Neural cell (in vitro differentiated cells): ENCODE data around the gene STYK1. TPM values are rescaled to one million over a fixed set of nuclear protein-coding genes. Genes with fewer than 3 reads are reported as not detected.
A peak's percentile ranks its signal among the peaks of the same experiment; 100 is the strongest.

Source experiments
- H2AFZ ChIP-seq: fragments of 200-600, 300-800 bp; sonication (generic), shearing (Covaris generic); 2 replicates; pipeline ENCODE4 v1.6.0; 2014; ENCODE audit warnings: low read depth, mild to moderate bottlenecking, antibody characterized with exemption, low read length, moderate library complexity
- H3F3A ChIP-seq: fragments of 200-600 bp; shearing (Covaris generic); 2 replicates; pipeline ENCODE4 v1.6.1; 2016; ENCODE audit warnings: mild to moderate bottlenecking, moderate library complexity, mixed read lengths, antibody characterized with exemption, low read length; ENCODE audit not compliant: insufficient read depth, poor library complexity, severe bottlenecking
- H3K27ac ChIP-seq: fragments of 200-600, 300-800 bp; sonication (generic), shearing (Covaris generic); 2 replicates; pipeline ENCODE4 v1.5.1; 2014; ENCODE audit warnings: mild to moderate bottlenecking, low read length, moderate library complexity
- H3K27me3 ChIP-seq: fragments of 300-800, 200-600 bp; sonication (generic), shearing (Covaris generic); 2 replicates; pipeline ENCODE4 v1.6.0; 2014; ENCODE audit warnings: mild to moderate bottlenecking, low read depth, low read length, moderate library complexity; ENCODE audit not compliant: insufficient read depth
- H3K36me3 ChIP-seq: fragments of 300-800, 200-600 bp; sonication (generic), shearing (Covaris generic); 2 replicates; pipeline ENCODE4 v1.5.1; 2014; ENCODE audit warnings: mild to moderate bottlenecking, antibody characterized with exemption, low read length, moderate library complexity; ENCODE audit not compliant: insufficient read depth
- H3K4me2 ChIP-seq: fragments of 300-800, 200-600 bp; sonication (generic), shearing (Covaris generic); 2 replicates; pipeline ENCODE4 v1.6.0; 2014; ENCODE audit warnings: mild to moderate bottlenecking, low read length
- H3K4me3 ChIP-seq: fragments of 300-800, 200-600 bp; sonication (generic), shearing (Covaris generic); 2 replicates; pipeline ENCODE4 v1.5.1; 2014; ENCODE audit warnings: mild to moderate bottlenecking, low read length, moderate library complexity
- H3K79me2 ChIP-seq: fragments of 200-600 bp; shearing (Covaris generic); replicated peaks from 2 replicates; pipeline ENCODE4 v1.6.0; 2014; ENCODE audit warnings: mild to moderate bottlenecking, low read length, moderate library complexity; ENCODE audit not compliant: insufficient read depth
- H3K9ac ChIP-seq: fragments of 300-800, 200-600 bp; sonication (generic), shearing (Covaris generic); 2 replicates; pipeline ENCODE4 v1.6.1; 2016; ENCODE audit warnings: mild to moderate bottlenecking, low read length, mixed read lengths
- H3K9me2 ChIP-seq: fragments of 200-600 bp; shearing (Covaris generic); 2 replicates; pipeline ENCODE4 v1.6.1; 2016; ENCODE audit warnings: mild to moderate bottlenecking, low read length, mixed read lengths; ENCODE audit not compliant: insufficient read depth
- H3K9me3 ChIP-seq: fragments of 200-600, 300-800 bp; sonication (generic), shearing (Covaris generic); 2 replicates; pipeline ENCODE4 v1.6.1; 2016; ENCODE audit warnings: mild to moderate bottlenecking, mixed run types, low read length, moderate library complexity, mixed read lengths
- H4K20me1 ChIP-seq: fragments of 200-600 bp; shearing (Covaris generic); 2 replicates; pipeline ENCODE4 v1.6.1; 2016; ENCODE audit warnings: mild to moderate bottlenecking, mixed run types; ENCODE audit not compliant: insufficient read depth
- CTCF ChIP-seq: fragments of 450-650 bp; IDR thresholded peaks from 2 replicates; pipeline ENCODE4 v1.5.1; 2014; ENCODE audit warnings: antibody characterized with exemption, mild to moderate bottlenecking, moderate library complexity; ENCODE audit not compliant: poor library complexity, severe bottlenecking
- EP300 ChIP-seq: fragments of 450-650 bp; conservative IDR thresholded peaks from 2 replicates; pipeline ENCODE4 v1.6.1; 2014; ENCODE audit warnings: antibody characterized with exemption, mild to moderate bottlenecking, moderate library complexity; ENCODE audit not compliant: poor library complexity, severe bottlenecking
- EZH2 ChIP-seq: fragments of 200-600, 300-800 bp; shearing (Covaris generic), sonication (generic); IDR thresholded peaks from 2 replicates; pipeline ENCODE4 v1.6.1; 2014; ENCODE audit warnings: antibody characterized with exemption, low read length, borderline replicate concordance, mild to moderate bottlenecking; ENCODE audit not compliant: insufficient read depth, poor library complexity, severe bottlenecking
- MXI1 ChIP-seq: fragments of 450-650 bp; conservative IDR thresholded peaks from 2 replicates; pipeline ENCODE4 v1.6.1; 2014; ENCODE audit warnings: antibody characterized with exemption, mild to moderate bottlenecking; ENCODE audit not compliant: poor library complexity, severe bottlenecking
- POLR2AphosphoS5 ChIP-seq: IDR thresholded peaks from 2 replicates; pipeline ENCODE4 v1.6.1; 2012
- RAD21 ChIP-seq: fragments of 450-650 bp; conservative IDR thresholded peaks from 2 replicates; pipeline ENCODE4 v1.6.1; 2014; ENCODE audit warnings: antibody characterized with exemption, mild to moderate bottlenecking, moderate library complexity
- REST ChIP-seq: IDR thresholded peaks from 2 replicates; pipeline ENCODE4 v1.6.1; 2012; ENCODE audit warnings: borderline replicate concordance
- SMC3 ChIP-seq: fragments of 450-650 bp; conservative IDR thresholded peaks from 2 replicates; pipeline ENCODE4 v1.6.1; 2014; ENCODE audit warnings: antibody characterized with exemption, mild to moderate bottlenecking, moderate library complexity; ENCODE audit not compliant: poor library complexity
- TAF1 ChIP-seq: IDR thresholded peaks from 2 replicates; pipeline ENCODE4 v1.6.1; 2012; ENCODE audit warnings: low read depth
- polyA plus RNA-seq: library from polyadenylated mRNA; depleted of rRNA; stranded (reverse); fragments of >200 nt; gene quantifications from 2 replicates; pipeline ENCODE4 v1.2.3, GENCODE V29; 2014

STYK1 gene
- polyA plus RNA-seq, 1 donor from 2014 or later: 0.24 TPM

GRCh38 chr12:10615532-10615931, 58.3 kb downstream of the STYK1 start:
- Histone ChIP-seq H3K9me2 (no peaks in the 10 kb centered on the region), H3F3A (no peaks in the 10 kb centered on the region), H4K20me1 (no peaks in the 10 kb centered on the region), H3K27ac (no peak overlapping the region), H3K9me3 (no peaks in the 10 kb centered on the region), H3K4me3 (no peak overlapping the region), H3K79me2 (peaks cover 14% of the 10 kb centered on the region), H3K4me2 (no peak overlapping the region), H2AFZ (no peak overlapping the region), H3K36me3 (no peaks in the 10 kb centered on the region), H3K9ac (no peak overlapping the region), H3K27me3 (no peaks in the 10 kb centered on the region)
- TF ChIP-seq EP300 (no peak), CTCF (no peak), EZH2 (no peak), REST (no peak), RAD21 (no peak), MXI1 (no peak), POLR2AphosphoS5 (no peak), SMC3 (no peak), TAF1 (no peak)

- TF ChIP-seq RAD21 (no peak), EZH2 (no peak), MXI1 (no peak)
- Histone ChIP-seq H3K4me3 (peak overlapping the region; percentile 84), H4K20me1 (no peaks in the 10 kb centered on the region), H3K36me3 (no peaks in the 10 kb centered on the region), H3K9ac (peak overlapping the region; percentile 72), H3K79me2 (peaks cover 14% of the 10 kb centered on the region), H3K27ac (peak overlapping the region; percentile 65), H3F3A (no peaks in the 10 kb centered on the region), H3K4me2 (peak overlapping the region; percentile 62), H3K9me3 (no peaks in the 10 kb centered on the region), H3K9me2 (no peaks in the 10 kb centered on the region), H2AFZ (peak overlapping the region; percentile 81), H3K27me3 (no peaks in the 10 kb centered on the region)
Observed at GRCh38 chr12:10614056-10614370, 59.8 kb downstream of the STYK1 start.
